K562 (cell line): ENCODE measurements around the gene IDH2. TPM values are rescaled to one million over a fixed set of nuclear protein-coding genes. Genes with fewer than 3 reads are reported as not detected.

ENCODE experiments used
- ATAC-seq: fragments of 200-7000 bp; cut with Tn5 transposase; 3 replicates; pipeline ENCODE4 v1.9.1; 2020; ENCODE audit warnings: moderate library complexity
- BruUV-seq: library from RNA; stranded (reverse); fragments of 400-500 nt; replicated peaks from 2 replicates; lab custom pipeline; 2021; lab: Mats Ljungman, UMichigan
- CTCF ChIA-PET: fragments of 300-600 bp; formaldehyde crosslinking; extraction: SDS; loops from one replicate; lab custom pipeline; 2021; ENCODE audit warnings: low intra/inter-chr PET ratio; lab: Yijun Ruan, JAX
- POLR2A ChIA-PET: fragments of 300-600, 350-650 bp; sonication (Branson Sonifier 250); formaldehyde crosslinking; extraction: SDS; loops from one replicate; lab custom pipeline; 2021; ENCODE audit warnings: antibody characterized with exemption, inconsistent platforms; lab: Yijun Ruan, JAX
- DNase-seq, 4 experiments: peaks; one replicate each; pipeline versions ENCODE4 v3.0.0 to v3.0.0-alpha.2; 2011 to 2018; ENCODE audit warnings: low spot score in 3 of 4, mixed read lengths in 3 of 4; ENCODE audit errors: extremely low read depth in 1 of 4
- FAIRE-seq: peaks from 2 replicates; lab custom pipeline; 2011; peaks lifted over from hg19 to GRCh38; lab: Jason Lieb, UNC
- H2AFZ ChIP-seq: 2 replicates; pipeline ENCODE4 v1.6.0; 2011; ENCODE audit warnings: low read depth, low read length, control low read depth, inconsistent platforms
- H3K27ac ChIP-seq: fragments of 200-600 bp; 3 replicates; pipeline ENCODE4 v1.8.0; 2011; ENCODE audit warnings: low read depth, mild to moderate bottlenecking, control low read depth, inconsistent platforms, low read length, moderate library complexity, mixed read lengths; ENCODE audit errors: extremely low read depth
- H3K27me3 ChIP-seq, 2 experiments: fragments of 300-600 bp in 1 of 2; 2 replicates in 1 of 2; 3 replicates in 1 of 2; pipeline versions ENCODE4 v1.6.0 to v1.8.0; 2011; ENCODE audit warnings: inconsistent platforms in 2 of 2, low read length in 2 of 2, mild to moderate bottlenecking in 1 of 2, mixed read lengths in 1 of 2, moderate library complexity in 1 of 2; ENCODE audit not compliant: control insufficient read depth in 2 of 2, insufficient read depth in 2 of 2
- H3K36me3 ChIP-seq: fragments of 300-600 bp; 3 replicates; pipeline ENCODE4 v1.8.0; 2011; ENCODE audit warnings: mild to moderate bottlenecking, low read length, inconsistent platforms; ENCODE audit not compliant: control insufficient read depth, insufficient read depth
- H3K4me1 ChIP-seq, 2 experiments: fragments of 200-600 bp in 1 of 2; replicated peaks in 1 of 2; 2 replicates in 1 of 2; 3 replicates in 1 of 2; pipeline versions ENCODE4 v1.5.1 to v1.8.0; 2011; ENCODE audit warnings: inconsistent platforms in 2 of 2, low read length in 2 of 2, mild to moderate bottlenecking in 1 of 2, mixed read lengths in 1 of 2, moderate library complexity in 1 of 2; ENCODE audit not compliant: control insufficient read depth in 2 of 2, insufficient read depth in 2 of 2
- H3K4me2 ChIP-seq: 2 replicates; pipeline ENCODE4 v1.6.1; 2011; ENCODE audit warnings: low read length, control low read depth, inconsistent platforms, mixed read lengths; ENCODE audit not compliant: insufficient read depth
- H3K4me3 ChIP-seq: fragments of 200-600 bp; sonication (generic), shearing (Covaris generic); 2 replicates; pipeline ENCODE4 v1.5.1; 2016; ENCODE audit warnings: control low read depth, inconsistent platforms
- H3K79me2 ChIP-seq: fragments of 200-600 bp; 3 replicates; pipeline ENCODE4 v1.8.0; 2011; ENCODE audit warnings: low read length, inconsistent platforms; ENCODE audit not compliant: control insufficient read depth, insufficient read depth
- H3K9ac ChIP-seq, 2 experiments: 2 replicates each; pipeline versions ENCODE4 v1.6.0 to v1.6.1; 2011; ENCODE audit warnings: low read depth in 2 of 2, low read length in 2 of 2, control low read depth in 1 of 2, inconsistent platforms in 1 of 2, mild to moderate bottlenecking in 1 of 2, mixed read lengths in 1 of 2; ENCODE audit not compliant: insufficient read depth in 1 of 2
- H3K9me1 ChIP-seq: one replicate; pipeline ENCODE4 v1.6.0; 2011; ENCODE audit warnings: inconsistent platforms, mild to moderate bottlenecking, low read length, moderate library complexity; ENCODE audit not compliant: control insufficient read depth, insufficient read depth
- H3K9me3 ChIP-seq: replicated peaks from 2 replicates; pipeline ENCODE4 v1.5.1; 2011; ENCODE audit warnings: low read depth, low read length, inconsistent platforms; ENCODE audit not compliant: control insufficient read depth, insufficient read depth
- H4K20me1 ChIP-seq: replicated peaks from 2 replicates; pipeline ENCODE4 v1.6.1; 2011; ENCODE audit warnings: low read length, inconsistent platforms, mixed read lengths; ENCODE audit not compliant: control insufficient read depth, insufficient read depth
- PHF20 ChIP-seq: fragments of 450-650 bp; IDR thresholded peaks from 2 replicates; pipeline ENCODE4 v1.6.1; 2018; ENCODE audit not compliant: partially characterized antibody
- POLR2G ChIP-seq: fragments of 200-400 bp; formaldehyde crosslinking; IDR thresholded peaks from 2 replicates; pipeline ENCODE4 v1.6.1; 2017; ENCODE audit warnings: low read depth, mild to moderate bottlenecking, antibody characterized with exemption, low read length, moderate library complexity
- RBM22 ChIP-seq: fragments of 200-400 bp; formaldehyde crosslinking; IDR thresholded peaks from 2 replicates; pipeline ENCODE4 v1.6.1; 2018; ENCODE audit warnings: low read length, low read depth; ENCODE audit not compliant: poor library complexity, severe bottlenecking
- WGBS: fragments of 100-300 bp; shearing (Covaris generic); methylation state at CpG from one replicate; pipeline ENCODE4 v1.1.6; 2016; ENCODE audit warnings: low coverage, mixed read lengths; ENCODE audit not compliant: insufficient coverage; ENCODE audit errors: missing lambda C conversion rate; 5-methylcytosine and 5-hydroxymethylcytosine counted together
- in situ Hi-C: fragments of 300-500 bp; cut with MboI; formaldehyde crosslinking; loops from 4 replicates; pipeline ENCODE4 v1.15.0; 2018; ENCODE audit warnings: inconsistent platforms, mixed read lengths
- intact Hi-C: fragments of 100-400 bp; cut with micrococcal nuclease; formaldehyde crosslinking; loops from 2 replicates; pipeline ENCODE4 v1.14.2; 2022
- polyA plus RNA-seq, 8 experiments: library from polyadenylated mRNA; depleted of rRNA in 4 of 8; stranded (reverse) in 5 of 8; unstranded in 3 of 8; fragments of >200 nt; fragmentation: Nextera tagmentation in 2 of 8; fragmentation: Illumina TruSeq in 1 of 8; extraction: Ambion mirVana in 2 of 8; extraction: Trizol in 1 of 8; gene quantifications; 2 replicates each; pipeline versions ENCODE4 v1.2.1 to v1.2.3, GENCODE V29; 2011 to 2014; ENCODE audit warnings: inconsistent platforms in 1 of 8, missing spikeins in 1 of 8
- total RNA-seq, 7 experiments: library from RNA; depleted of rRNA in 6 of 7; stranded (reverse); fragments of >200 nt in 6 of 7; fragmentation: Illumina TruSeq in 2 of 7; extraction: Trizol in 2 of 7; gene quantifications; 2 replicates each; pipeline versions ENCODE4 v1.2.1 to v1.2.3, GENCODE V29; 2011 to 2021; ENCODE audit warnings: low replicate concordance in 1 of 7

Gene IDH2
- total and polyA plus RNA-seq, 9 of the 15 experiments (the other 6 are each of a cell fraction or from before 2014, with no cell fraction given), result 0.70 to 99.9 (median 59.2) TPM

DNA sequence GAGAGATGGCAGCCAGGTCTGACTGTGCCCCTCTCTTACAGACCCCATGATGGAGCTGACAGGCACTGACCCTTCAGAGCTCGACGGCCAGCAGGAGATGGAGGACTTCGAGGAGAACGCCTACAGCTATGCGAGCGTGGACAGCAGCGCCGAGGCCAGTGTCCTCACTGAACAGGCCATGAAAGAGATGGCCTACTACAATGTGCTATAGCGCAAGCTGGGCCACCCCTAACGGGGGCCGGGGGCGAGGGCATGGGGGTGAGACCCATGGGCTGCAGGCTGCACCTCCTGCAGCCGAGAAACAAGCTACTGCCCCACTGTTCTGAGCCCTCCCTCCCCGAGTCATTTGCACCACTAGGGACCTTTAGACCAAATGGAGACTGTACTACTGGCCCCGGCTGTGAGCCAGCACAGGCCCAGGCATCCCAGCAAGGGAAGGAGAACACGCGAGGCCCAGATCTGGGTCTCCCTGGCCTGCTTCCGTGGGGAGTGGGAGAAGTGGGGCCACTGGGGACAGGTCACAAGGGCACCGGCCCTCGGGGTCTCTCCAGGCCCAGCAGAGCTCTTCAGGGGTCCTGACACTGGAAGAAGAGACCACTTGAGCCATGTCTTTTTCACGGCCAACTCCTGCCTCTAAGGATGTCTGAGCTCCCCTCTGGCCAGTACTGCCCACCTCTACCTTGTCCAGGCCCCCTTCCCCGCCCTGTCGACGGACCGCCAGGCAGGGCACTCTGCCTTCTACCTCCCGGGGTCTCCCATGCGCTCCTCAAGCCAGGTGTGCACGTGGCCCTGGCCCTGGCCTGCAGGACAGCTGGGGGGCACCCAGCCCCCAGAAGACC is 22.4 kb downstream of the IDH2 start:
- H3K36me3 ChIP-seq, result peaks cover 17% of the 10 kb centered on the region; the same call in 2 of the 3 replicates
- peak; percentile 22; the same call in 1 of the 3 replicates for ATAC-seq
- 91% methylated on average over 20 of the region's 28 CpGs for WGBS
- DNase-seq, result no peak
- CTCF ChIA-PET, result interaction anchor here (0.7 kb wide), 1 partner anchor 10 kb away, joined by 3 read pairs; no protein-coding TSS in a partner anchor
- no peaks in the 10 kb centered on the region for H3K9me1 ChIP-seq
- no peaks in the 10 kb centered on the region for H3K9me3 ChIP-seq
- BruUV-seq, result no TSS peak
- H3K4me2 ChIP-seq, result no peak overlapping the region
- intact Hi-C loops (no loop called here), in situ Hi-C loops (loop anchor here (10.0 kb wide), 1 partner anchor 345 kb away; no protein-coding TSS in a partner anchor)
- TF ChIP-seq RBM22, result peak; percentile 32
- TF ChIP-seq PHF20, result no peak
- TF ChIP-seq POLR2G, result peak; percentile 51
- 0 out of 4 replicates have a peak overlapping the region, but pooled peaks of 1 of the 2 experiments have one; percentile 7 for H3K9ac ChIP-seq
- POLR2A ChIA-PET, result interaction anchor here (0.6 to 1.3 kb wide), 6 partner anchors 8 to 342 kb away, joined by 3 to 6 read pairs (median 3); no protein-coding TSS in a partner anchor
- H4K20me1 ChIP-seq, result no peaks in the 10 kb centered on the region
- no peak overlapping the region for H3K27ac ChIP-seq
- FAIRE-seq, result no peak
- no peaks in the 10 kb centered on the region for H3K27me3 ChIP-seq
- H3K4me1 ChIP-seq, result peaks cover 0 to 24% of the 10 kb centered on the region in 2 experiments; a peak in 1 of 5 replicates
- no peaks in the 10 kb centered on the region for H3K79me2 ChIP-seq
- no peak overlapping the region for H3K4me3 ChIP-seq
- no peak overlapping the region for H2AFZ ChIP-seq
